Fibroblast of pulmonary artery (primary cell): Measurements from ENCODE around the gene RECQL5.

Experiments used
- DNase-seq: peaks from one replicate; pipeline ENCODE4 v3.0.0-alpha.2; 2010; ENCODE audit warnings: low read depth
- H3K4me3 ChIP-seq: replicated peaks from 2 replicates; pipeline ENCODE4 v1.5.1; 2011; ENCODE audit warnings: low read depth, mild to moderate bottlenecking, control low read depth, low read length, moderate library complexity
- CTCF ChIP-seq: IDR thresholded peaks from 2 replicates; pipeline ENCODE4 v1.5.1; 2011; ENCODE audit warnings: mild to moderate bottlenecking, control low read depth, low read length, inconsistent platforms; ENCODE audit errors: missing control alignments

Gene RECQL5

GRCh38 chr17:75619506-75620431, 47.2 kb downstream of the RECQL5 start:
- TF ChIP-seq CTCF, result peak; percentile 59
- no peak overlapping the region for H3K4me3 ChIP-seq
- peak; percentile 50 for DNase-seq

GRCh38 chr17:75617675-75618074, 49.3 kb downstream of the RECQL5 start:
- no peak for TF ChIP-seq CTCF
- DNase-seq, result no peak
- H3K4me3 ChIP-seq, result no peak overlapping the region

- TF ChIP-seq CTCF, result no peak
- no peak for DNase-seq
- no peak overlapping the region for H3K4me3 ChIP-seq
These were observed 49.7 kb downstream of the RECQL5 start for GRCh38 chr17:75617218-75617617.

- no peak for TF ChIP-seq CTCF
- H3K4me3 ChIP-seq, result no peak overlapping the region
- DNase-seq, result no peak
These were observed 50.3 kb downstream of the RECQL5 start for GRCh38 chr17:75616521-75617122.

- no peak overlapping the region for H3K4me3 ChIP-seq
- TF ChIP-seq CTCF, result no peak
- DNase-seq, result no peak
These were observed 51.7 kb downstream of the RECQL5 start for GRCh38 chr17:75615301-75615700.

- no peak for TF ChIP-seq CTCF
- no peak overlapping the region for H3K4me3 ChIP-seq
These were observed 52.2 kb downstream of the RECQL5 start for GRCh38 chr17:75614556-75615270.

More at GRCh38 chr17:75614556-75615270, 52.2 kb downstream of the RECQL5 start:
- DNase-seq, result no peak
